ENCODE measurements around the gene REXO4.
"Not testable (repeated sequence)": the region's sequence is repeated elsewhere in the genome, so short reads cannot be mapped to it uniquely, and the experiment has no call there.

Gene REXO4

GRCh38 chr9:133384736-133385321, 33.0 kb downstream of the REXO4 start:
- no peak for DNase-seq

DNA sequence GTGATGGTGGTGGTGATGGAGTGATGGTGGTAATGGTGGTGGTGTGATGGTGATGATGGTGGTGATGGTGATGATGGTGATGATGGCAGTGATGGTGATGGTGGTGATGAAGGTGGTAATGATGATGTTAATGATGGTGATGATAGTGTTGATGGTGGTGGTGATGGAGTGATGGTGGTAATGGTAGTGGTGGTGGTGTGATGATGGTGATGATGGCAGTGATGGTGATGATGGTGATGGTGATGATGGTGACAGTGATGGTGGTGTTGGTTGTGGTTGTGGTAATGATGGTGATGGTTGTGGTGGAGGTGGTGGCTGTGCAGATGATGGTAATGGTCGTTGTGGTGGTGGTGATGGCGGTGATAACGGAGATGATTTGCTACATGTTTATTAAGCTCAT, 34.4 kb downstream of the REXO4 start:
- DNase-seq, result no peak

DNA sequence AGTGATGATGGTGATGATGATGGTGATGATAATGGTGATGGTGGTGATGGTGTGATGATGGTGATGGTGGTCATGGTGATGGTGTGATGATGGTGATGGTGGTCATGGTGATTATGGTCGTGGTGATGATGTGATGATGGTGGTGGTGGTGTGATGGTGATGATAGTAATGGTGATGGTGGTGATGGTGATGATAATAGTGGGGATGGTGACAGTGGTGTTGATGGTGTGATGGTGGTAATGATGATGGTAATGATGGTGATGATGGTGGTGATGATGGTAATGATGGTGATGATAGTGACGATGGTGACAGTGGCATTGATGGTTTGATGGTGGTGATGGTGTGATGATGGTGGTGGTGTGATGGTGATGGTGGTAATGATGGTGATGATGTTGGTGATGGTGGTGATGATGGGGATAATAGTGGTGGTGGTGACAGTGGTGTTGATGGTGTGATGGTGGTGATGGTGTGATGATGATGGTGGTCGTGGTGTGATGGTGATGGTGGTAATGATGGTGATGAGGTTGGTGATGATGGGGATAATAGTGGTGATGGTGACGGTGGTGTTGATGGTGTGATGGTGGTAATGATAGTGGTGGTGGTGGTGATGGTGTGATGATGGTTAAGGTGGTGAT, 35.2 kb downstream of the REXO4 start:
- DNase-seq, result no peak

GRCh38 chr9:133380734-133381133, 37.1 kb downstream of the REXO4 start:
- DNase-seq, result no peak

DNA sequence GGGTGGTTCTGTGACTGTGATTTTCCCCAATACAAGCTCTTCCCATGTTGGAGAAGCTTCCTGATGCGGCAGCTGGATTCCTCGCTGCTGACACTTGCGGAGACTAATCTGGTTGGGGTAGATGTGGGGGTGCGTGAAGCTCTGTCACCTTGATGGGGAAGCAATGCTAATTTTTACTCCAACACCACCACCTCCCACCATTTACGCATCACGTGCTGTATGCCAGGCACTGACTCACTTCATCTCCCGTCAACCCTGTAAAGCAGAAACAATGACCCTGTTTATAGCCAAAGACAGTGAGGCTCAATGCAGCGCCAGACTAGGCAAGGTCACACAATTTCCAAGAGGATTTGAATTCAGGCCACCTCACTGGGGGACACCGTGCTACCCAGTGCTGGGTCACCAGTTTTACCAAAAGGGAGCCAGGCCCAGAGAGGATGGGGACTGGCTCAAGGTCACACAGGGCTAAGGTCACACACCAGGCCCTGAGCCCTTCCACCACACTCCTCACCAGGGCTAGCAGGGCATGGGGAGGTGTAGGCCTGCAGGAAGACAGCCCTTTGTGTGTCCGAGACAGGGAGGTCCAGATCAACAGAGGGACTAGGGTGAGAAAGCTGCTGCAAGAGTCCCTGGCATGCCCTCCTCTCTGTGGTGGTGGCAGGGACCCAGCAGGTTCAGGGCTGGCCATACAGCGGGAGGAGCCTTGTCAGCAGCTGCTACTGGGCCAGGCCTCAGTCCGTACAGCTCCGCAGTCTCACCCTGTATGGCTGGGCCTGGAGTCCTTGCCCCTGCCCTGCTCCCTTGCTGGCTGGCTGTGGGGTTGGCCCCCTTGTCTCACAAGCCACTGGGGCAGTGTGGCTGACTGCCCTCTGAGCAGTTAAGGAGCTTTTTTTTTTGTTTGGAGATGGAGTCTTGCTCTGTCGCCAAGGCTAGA, 38.4 kb downstream of the REXO4 start:
- DNase-seq, result no peak

DNA sequence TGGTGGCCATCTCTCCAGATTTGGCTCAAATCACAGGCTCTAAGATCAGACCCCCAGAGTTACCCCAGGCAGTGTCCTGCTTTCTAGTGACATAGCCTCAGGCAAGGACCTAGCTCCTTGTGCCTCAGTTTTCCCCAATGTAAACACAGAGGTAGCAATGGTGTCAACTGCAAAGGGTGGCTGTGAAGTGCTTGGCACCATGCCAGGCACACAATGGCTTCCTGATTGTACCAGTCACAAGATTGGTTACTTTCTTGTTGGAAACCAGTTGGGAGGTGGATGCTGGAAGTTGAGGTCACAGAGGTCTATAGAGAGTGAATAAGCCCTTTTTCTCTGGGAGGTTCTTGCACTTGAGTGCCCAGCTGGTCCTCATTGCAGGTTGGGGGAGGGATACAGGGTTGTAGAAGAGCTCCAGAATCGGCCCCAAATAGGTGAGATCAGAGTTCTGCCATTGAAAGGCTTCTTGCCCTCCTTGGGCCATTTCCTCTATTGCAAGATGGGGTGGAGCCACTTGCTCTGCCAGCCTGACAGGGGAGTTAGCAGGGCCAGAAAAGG, 39.3 kb downstream of the REXO4 start:
- no peak for DNase-seq

GRCh38 chr9:133377721-133378216, 40.0 kb downstream of the REXO4 start:
- no peak for DNase-seq

DNA sequence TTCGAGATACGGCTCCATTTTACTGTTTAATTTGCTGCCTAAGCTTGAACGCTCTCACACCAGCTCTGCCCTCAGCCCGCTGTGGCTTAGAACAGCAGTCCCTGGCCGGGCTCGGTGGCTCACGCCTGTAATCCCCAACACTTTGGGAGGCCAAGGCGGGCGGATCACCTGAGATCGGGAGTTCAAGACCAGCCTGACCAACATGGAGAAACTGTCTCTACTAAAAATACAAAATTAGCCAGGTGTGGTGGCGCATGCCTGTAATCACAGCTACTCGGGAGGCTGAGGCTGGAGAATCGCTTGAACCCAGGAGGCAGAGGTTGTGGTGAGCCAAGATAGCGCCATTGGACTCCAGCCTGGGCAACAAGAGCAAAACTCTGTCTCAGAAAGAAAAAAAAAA, 40.5 kb downstream of the REXO4 start:
- DNase-seq, result not testable (repeated sequence)

DNA sequence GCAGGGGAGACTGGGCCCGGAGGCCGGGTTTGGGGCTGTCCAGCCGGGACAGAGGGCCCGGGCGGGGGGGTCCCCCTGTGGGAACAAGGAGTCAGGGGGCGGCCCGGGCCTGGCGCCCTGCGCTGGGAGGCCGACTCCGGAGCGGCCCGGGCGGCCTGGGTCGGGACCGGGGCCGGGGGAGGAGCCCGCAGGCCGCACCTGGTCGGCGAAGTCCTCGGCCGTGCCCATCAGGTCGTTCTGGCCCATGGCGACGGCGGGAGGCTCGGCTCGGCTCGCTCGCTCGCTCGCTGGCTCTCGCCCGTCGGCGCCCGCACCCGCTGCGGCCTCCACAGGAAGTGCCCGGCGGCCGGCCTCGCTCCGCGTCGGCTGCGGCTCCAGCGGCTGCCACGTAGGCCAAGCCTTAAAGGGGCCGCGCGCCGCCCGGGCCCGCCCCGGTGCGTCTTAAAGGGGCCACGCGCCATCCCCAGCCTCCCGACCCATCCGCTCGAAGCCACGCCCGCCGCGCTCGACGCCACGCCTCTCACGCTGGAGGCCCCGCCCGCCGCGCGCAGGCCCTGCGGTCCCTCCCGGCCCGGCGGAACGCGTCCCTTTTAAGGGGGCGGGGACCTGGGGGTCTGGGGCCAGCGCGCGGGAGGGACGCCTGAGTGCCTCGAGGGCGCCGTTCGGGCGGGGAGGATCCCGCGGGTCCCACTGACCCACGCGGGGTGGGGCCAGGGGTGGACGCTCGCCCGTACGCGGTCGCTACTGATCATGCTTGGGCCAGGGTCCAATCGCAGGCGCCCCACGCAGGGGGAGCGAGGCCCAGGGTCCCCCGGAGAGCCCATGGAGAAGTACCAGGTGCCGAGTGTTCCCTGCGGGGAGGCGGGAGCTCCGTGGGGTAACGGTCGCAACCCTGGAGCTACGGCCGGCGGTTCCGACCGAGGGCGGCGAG, 41.8 kb downstream of the REXO4 start, which contains the start of the genes STKLD1 and SURF4:
TSS of gene STKLD1 (plus strand) at position 643 of the 931 bp plus-strand sequence. CDS start at position 751, 108 bp downstream.
TSS of gene SURF4 (minus strand) at position 337 of the 931 bp plus-strand sequence. CDS start at position 246, 91 bp downstream.
- peak; percentile 91 to 96 for DNase-seq

DNA sequence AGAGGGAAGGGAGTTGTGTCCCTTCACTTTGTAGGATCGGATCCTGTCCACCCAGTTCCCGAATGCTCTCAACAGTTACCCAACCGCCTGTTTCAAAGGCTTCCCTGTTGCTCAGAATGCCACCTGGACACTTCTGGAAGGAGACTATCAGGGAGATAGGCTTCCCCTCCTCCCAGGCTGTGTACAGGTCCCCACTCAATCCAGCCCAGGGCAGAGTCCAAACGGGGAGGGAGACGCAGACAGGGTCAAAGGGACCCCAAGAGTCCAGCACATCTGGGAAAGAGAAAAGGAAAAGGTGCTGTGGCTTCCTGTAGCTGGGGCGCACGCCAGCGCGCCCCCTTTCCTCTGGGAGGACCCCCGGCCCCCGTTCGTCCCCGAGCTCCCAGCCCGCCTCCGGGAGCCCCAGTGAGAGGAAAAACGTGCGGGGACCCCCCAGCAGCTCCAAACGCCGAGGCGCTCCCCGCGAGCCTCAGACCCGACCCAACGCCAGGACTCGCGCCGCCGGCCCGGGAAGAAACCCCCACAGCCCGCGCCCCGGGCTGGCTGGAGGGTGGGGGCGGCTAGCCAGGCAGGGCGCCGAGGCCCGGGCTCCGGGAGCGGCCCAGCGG, 42.6 kb downstream of the REXO4 start:
- peak in 1 of 2 experiments; percentile 54 for DNase-seq

DNA sequence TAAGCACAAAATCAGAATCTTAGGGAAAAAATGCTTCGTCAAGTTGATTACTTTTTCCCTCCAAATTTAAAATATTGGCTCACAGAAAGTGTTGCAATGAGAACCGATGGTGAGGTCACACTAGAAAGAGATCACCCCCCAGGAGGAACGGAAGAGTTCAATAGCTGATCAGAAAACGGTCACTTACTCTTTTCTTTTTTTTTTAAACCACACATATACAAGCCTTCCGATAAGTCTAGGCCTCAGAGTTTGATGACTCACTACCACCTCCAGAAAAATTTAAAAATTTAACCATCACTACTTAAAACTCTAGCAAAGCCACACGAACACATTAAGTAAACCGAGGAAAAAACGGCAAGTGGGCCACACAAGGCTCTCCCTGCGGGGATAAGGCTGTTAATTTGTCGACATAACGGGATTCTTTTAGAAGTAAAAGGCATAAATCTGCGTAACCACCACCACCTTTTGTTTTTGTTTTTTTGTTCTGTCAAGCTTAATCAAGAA, 43.1 kb downstream of the REXO4 start:
- DNase-seq, result no peak

GRCh38 chr9:133372144-133372543, 45.7 kb downstream of the REXO4 start:
- no peak for DNase-seq

- DNase-seq, result no peak
These were observed 46.5 kb downstream of the REXO4 start for GRCh38 chr9:133371261-133371711.

DNA sequence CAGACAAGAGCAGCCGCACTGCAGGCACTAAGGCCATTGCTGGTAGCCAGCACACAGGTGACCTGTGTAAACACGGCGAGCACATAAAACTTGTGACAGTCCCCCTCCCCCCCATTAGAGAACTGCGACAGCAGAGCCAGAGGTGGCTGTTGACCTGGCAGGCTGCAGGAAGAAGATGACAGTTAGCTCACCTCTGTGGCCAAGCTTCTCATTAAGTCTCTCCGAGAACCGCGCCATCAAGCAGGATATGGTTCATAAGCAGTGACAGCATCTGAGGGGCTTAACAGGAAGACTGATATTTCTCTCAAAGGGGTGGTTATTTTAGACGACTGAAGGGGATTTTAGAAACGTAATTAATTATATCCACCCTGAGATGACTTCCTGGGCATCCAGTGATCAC, 47.1 kb downstream of the REXO4 start:
- no peak for DNase-seq

DNA sequence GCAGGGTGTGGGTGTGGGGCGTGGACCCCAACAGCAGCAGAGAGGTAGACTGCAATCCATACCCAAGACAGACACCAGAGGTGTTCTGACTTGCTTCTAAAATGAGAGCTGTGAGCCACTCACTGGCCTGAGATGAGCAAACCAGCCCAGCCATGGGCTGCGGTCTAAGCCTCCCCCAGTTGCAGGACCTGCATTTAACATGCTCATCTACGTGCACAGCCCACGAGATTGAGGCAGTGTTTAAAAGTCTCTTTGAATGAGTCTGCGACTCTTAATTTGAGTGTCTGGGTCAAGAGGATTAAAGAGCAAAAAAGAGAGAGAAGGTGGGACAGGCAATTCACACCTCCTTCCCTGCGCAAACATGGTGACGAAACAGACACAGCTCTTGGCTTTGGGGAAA, 47.9 kb downstream of the REXO4 start:
- no peak for DNase-seq

DNA sequence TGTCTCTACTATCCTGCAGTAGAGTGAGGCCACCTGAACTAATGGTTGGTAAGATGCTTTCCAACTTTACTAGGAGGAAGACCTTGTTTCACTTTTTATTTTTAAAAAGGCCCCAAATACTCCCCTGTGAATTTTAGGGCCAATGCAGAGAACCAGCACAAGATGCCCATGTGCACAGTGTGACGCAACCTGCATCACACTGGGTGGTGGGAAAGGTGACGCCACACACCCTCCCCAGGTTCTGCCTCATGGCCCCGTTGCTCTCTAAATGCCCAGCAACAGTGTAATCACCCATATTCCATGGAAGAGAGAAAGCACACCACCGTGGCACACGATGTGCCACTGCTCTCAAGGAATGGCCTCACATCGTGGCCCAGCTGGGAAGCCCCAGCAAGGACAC, 48.4 kb downstream of the REXO4 start:
- no peak for DNase-seq

- DNase-seq, result peak in 1 of 2 experiments; percentile 57
These were observed 49.4 kb downstream of the REXO4 start for GRCh38 chr9:133368249-133368881.

DNA sequence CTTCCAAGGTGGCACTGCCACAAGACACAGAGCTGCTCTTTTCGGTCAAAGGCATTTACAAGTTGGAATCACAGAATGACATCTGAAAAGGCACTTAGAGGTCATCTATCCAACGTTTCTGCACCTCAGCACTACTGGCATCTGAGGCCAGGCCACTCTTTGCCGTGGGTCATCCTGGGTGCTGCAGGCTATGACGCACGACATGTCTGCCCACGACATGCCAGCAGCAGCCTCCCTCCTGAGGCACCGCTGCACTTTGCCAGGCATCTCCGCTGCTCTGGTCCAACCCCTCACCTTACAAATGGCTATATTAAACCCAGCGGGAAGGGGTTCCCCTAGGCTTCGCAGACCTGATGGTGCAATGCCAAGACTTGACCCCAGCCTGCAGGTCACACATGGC, 50.0 kb downstream of the REXO4 start:
- DNase-seq, result no peak

GRCh38 chr9:133367221-133367620, 50.6 kb downstream of the REXO4 start:
- no peak for DNase-seq

DNA sequence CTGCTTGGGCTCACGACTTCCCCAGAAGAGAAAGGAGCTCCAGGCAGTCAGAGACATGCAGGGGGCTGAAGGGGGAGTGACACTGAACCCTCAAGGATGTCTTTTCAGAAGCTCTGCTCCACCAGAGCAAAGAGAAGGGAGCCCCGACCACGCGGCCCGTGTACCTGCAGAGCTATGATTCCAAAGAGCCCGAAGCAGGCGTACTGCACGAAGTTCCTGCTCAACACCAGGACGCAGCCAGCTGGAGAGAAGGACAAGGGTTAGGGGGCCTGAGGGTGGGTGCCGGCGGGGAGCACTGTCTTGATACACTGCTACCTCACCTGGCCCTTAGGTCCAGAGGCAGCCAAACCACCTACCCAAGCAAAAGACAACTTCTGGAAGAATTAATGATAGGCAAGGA, 51.4 kb downstream of the REXO4 start:
- DNase-seq, result no peak

Data from NCI-H524 (cell line).